Nephron (organoid): Measurements from ENCODE around the gene VPS41.

Experiments
- H3K27ac Mint-ChIP-seq, 3 experiments: 2 replicates each; pipeline ENCODE4 v1.8.0; 2020; ENCODE audit warnings: mixed read lengths in 3 of 3, mild to moderate bottlenecking in 2 of 3, moderate library complexity in 1 of 3
- H3K27me3 Mint-ChIP-seq: 2 replicates; pipeline ENCODE4 v1.8.0; 2021; ENCODE audit warnings: low read depth, mild to moderate bottlenecking, moderate library complexity, mixed read lengths
- H3K36me3 Mint-ChIP-seq: 2 replicates; pipeline ENCODE4 v1.8.0; 2020; ENCODE audit warnings: low read depth, mixed read lengths
- H3K4me1 Mint-ChIP-seq: 2 replicates; pipeline ENCODE4 v1.8.0; 2020; ENCODE audit warnings: mixed read lengths
- H3K4me3 Mint-ChIP-seq, 3 experiments: 2 replicates each; pipeline ENCODE4 v1.8.0; 2020; ENCODE audit warnings: mild to moderate bottlenecking in 3 of 3, mixed read lengths in 3 of 3, moderate library complexity in 2 of 3
- H3K9me3 Mint-ChIP-seq: 2 replicates; pipeline ENCODE4 v1.8.0; 2020; ENCODE audit warnings: mixed read lengths
- CTCF ChIP-seq, 3 experiments: fragments of 200-600 bp; sonication (generic); IDR thresholded peaks; one replicate each; pipeline ENCODE4 v1.5.0; 2021; ENCODE audit warnings: antibody characterized with exemption in 3 of 3; ENCODE audit not compliant: unreplicated experiment in 3 of 3

Gene VPS41

GRCh38 chr7:38819463-38819862, 89.5 kb downstream of the VPS41 start:
- peaks cover 3% of the 10 kb centered on the region for H3K9me3 Mint-ChIP-seq
- H3K36me3 Mint-ChIP-seq: peaks cover 28% of the 10 kb centered on the region
- no peak overlapping the region for H3K4me3 Mint-ChIP-seq
- TF ChIP-seq CTCF (IDR thresholded peaks at IDR 0.05; ENCODE audit: unreplicated experiment in 3 of 3): no peak
- H3K27me3 Mint-ChIP-seq: no peaks in the 10 kb centered on the region
- no peak overlapping the region for H3K27ac Mint-ChIP-seq
- H3K4me1 Mint-ChIP-seq: no peaks in the 10 kb centered on the region

GRCh38 chr7:38817526-38817925, 91.5 kb downstream of the VPS41 start:
- Mint-ChIP-seq H3K27me3 (no peaks in the 10 kb centered on the region), H3K4me1 (no peaks in the 10 kb centered on the region), H3K27ac (no peak overlapping the region), H3K36me3 (peaks cover 39% of the 10 kb centered on the region), H3K9me3 (peaks cover 3% of the 10 kb centered on the region), H3K4me3 (no peak overlapping the region)
- no peak for TF ChIP-seq CTCF (IDR thresholded peaks at IDR 0.05; ENCODE audit: unreplicated experiment in 3 of 3)

GRCh38 chr7:38813768-38814167, 95.2 kb downstream of the VPS41 start:
- no peak for TF ChIP-seq CTCF (IDR thresholded peaks at IDR 0.05; ENCODE audit: unreplicated experiment in 3 of 3)
- peaks cover 39% of the 10 kb centered on the region for H3K36me3 Mint-ChIP-seq
- H3K4me1 Mint-ChIP-seq: no peaks in the 10 kb centered on the region
- H3K4me3 Mint-ChIP-seq: no peak overlapping the region
- no peak overlapping the region for H3K27ac Mint-ChIP-seq
- H3K27me3 Mint-ChIP-seq: no peaks in the 10 kb centered on the region
- H3K9me3 Mint-ChIP-seq: peaks cover 3% of the 10 kb centered on the region

DNA sequence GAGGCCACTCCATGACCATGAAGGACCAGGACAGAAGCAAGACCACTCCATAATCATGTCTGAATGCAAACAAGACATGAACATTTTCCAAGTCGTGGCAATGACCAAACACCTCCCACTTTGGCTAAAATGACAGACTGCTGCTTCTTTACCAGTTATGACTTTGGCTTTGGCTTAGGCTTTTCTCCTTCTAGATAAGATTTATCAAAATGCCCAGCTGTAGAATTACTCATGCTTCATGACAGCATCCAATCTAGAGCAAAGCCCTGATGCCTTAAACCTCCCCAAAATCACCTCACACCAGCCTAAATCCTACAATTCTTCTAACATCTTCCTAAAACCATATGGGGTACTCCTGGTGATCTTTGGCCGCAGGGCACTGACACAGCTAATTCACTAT, 102.1 kb downstream of the VPS41 start:
- H3K4me3 Mint-ChIP-seq: no peak overlapping the region
- TF ChIP-seq CTCF (IDR thresholded peaks at IDR 0.05; ENCODE audit: unreplicated experiment in 3 of 3): no peak
- H3K4me1 Mint-ChIP-seq: no peaks in the 10 kb centered on the region
- H3K9me3 Mint-ChIP-seq: no peaks in the 10 kb centered on the region
- no peaks in the 10 kb centered on the region for H3K27me3 Mint-ChIP-seq
- no peaks in the 10 kb centered on the region for H3K36me3 Mint-ChIP-seq
- no peak overlapping the region for H3K27ac Mint-ChIP-seq

DNA sequence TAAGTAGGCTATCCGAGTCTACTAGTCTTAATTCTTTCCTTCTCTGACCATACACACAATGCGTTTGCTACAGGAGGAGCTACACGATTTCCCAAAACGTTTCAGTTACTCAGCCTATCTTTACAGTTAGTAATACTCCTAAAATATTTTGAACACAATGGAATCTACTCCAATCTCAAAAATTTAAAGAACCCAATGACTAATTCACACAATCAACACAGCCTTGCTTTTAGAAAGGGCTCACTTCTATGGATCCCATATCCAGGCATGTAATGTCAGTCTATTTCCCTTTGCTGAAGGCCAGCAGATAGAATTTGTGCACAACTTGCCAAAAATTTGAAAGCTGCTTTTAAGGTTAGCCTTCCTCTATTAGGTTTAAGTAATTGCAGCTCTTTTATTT, 107.2 kb downstream of the VPS41 start:
- Mint-ChIP-seq H3K36me3 (no peaks in the 10 kb centered on the region), H3K4me3 (no peak overlapping the region), H3K27me3 (no peaks in the 10 kb centered on the region), H3K9me3 (no peaks in the 10 kb centered on the region), H3K4me1 (no peaks in the 10 kb centered on the region), H3K27ac (no peak overlapping the region)
- no peak for TF ChIP-seq CTCF (IDR thresholded peaks at IDR 0.05; ENCODE audit: unreplicated experiment in 3 of 3)

GRCh38 chr7:38798552-38799267, 110.3 kb downstream of the VPS41 start:
- TF ChIP-seq CTCF (IDR thresholded peaks at IDR 0.05; ENCODE audit: unreplicated experiment in 3 of 3): no peak
- no peak overlapping the region for H3K27ac Mint-ChIP-seq
- H3K36me3 Mint-ChIP-seq: no peaks in the 10 kb centered on the region
- no peak overlapping the region for H3K4me3 Mint-ChIP-seq
- H3K27me3 Mint-ChIP-seq: no peaks in the 10 kb centered on the region
- no peaks in the 10 kb centered on the region for H3K9me3 Mint-ChIP-seq
- H3K4me1 Mint-ChIP-seq: no peaks in the 10 kb centered on the region
